WTC11 (cell line): ENCODE measurements around the gene RETSAT.

ENCODE experiments used
- TF ChIP-seq, protein P1 (sequence below): fragments of 200-600 bp; IDR thresholded peaks from 2 replicates; pipeline ENCODE4 v1.8.0; 2022; ENCODE audit warnings: antibody characterized with exemption
- TF ChIP-seq, protein P2 (sequence below): sonication (generic); formaldehyde crosslinking; IDR thresholded peaks from 2 replicates; pipeline ENCODE4 v1.8.0; 2022; ENCODE audit warnings: mild to moderate bottlenecking, missing genetic modification reagents
- TF ChIP-seq, protein P3 (sequence below): sonication (generic); formaldehyde crosslinking; IDR thresholded peaks from 2 replicates; pipeline ENCODE4 v1.8.0; 2022; ENCODE audit warnings: mild to moderate bottlenecking, missing genetic modification reagents

DNA sequence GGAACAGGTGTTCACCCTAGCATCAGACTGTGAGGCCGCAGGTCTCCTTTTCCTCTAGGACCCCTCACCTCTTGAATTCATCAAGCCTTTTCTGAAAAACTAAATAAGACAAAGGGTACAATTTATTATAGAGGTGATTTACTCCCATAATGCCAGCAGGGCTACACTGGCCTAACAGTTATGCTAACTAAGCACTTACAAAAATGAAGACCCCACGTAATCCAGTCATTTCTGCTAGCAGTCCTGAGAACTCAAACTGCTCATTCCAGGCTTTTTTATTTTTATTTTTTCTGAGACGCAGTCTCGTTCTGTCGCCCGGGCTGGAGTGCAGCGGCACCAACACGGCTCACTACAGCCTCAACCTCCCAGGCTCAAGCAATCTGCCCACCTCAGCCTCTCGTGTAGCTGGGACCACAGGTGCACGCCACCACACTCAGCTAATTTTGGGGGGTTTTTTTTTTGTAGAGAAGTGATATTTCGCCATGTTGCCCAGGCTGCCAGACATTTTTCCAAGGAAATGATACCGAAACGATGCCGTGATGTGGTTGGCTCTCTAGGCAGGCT lies 41.7 kb upstream of the RETSAT start:
- TF ChIP-seq, protein P1, sequence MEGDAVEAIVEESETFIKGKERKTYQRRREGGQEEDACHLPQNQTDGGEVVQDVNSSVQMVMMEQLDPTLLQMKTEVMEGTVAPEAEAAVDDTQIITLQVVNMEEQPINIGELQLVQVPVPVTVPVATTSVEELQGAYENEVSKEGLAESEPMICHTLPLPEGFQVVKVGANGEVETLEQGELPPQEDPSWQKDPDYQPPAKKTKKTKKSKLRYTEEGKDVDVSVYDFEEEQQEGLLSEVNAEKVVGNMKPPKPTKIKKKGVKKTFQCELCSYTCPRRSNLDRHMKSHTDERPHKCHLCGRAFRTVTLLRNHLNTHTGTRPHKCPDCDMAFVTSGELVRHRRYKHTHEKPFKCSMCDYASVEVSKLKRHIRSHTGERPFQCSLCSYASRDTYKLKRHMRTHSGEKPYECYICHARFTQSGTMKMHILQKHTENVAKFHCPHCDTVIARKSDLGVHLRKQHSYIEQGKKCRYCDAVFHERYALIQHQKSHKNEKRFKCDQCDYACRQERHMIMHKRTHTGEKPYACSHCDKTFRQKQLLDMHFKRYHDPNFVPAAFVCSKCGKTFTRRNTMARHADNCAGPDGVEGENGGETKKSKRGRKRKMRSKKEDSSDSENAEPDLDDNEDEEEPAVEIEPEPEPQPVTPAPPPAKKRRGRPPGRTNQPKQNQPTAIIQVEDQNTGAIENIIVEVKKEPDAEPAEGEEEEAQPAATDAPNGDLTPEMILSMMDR: no peak
- TF ChIP-seq, protein P2, sequence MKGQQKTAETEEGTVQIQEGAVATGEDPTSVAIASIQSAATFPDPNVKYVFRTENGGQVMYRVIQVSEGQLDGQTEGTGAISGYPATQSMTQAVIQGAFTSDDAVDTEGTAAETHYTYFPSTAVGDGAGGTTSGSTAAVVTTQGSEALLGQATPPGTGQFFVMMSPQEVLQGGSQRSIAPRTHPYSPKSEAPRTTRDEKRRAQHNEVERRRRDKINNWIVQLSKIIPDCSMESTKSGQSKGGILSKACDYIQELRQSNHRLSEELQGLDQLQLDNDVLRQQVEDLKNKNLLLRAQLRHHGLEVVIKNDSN (CRISPR knock-in tag): no peak
- TF ChIP-seq, protein P3, sequence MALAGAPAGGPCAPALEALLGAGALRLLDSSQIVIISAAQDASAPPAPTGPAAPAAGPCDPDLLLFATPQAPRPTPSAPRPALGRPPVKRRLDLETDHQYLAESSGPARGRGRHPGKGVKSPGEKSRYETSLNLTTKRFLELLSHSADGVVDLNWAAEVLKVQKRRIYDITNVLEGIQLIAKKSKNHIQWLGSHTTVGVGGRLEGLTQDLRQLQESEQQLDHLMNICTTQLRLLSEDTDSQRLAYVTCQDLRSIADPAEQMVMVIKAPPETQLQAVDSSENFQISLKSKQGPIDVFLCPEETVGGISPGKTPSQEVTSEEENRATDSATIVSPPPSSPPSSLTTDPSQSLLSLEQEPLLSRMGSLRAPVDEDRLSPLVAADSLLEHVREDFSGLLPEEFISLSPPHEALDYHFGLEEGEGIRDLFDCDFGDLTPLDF (CRISPR knock-in tag): no peak
